ENCODE measurements around the gene COL21A1. TPM values are rescaled to one million over a fixed set of nuclear protein-coding genes. Genes with fewer than 3 reads are reported as not detected.

Gene COL21A1
- total RNA-seq, 4 donors from 2014 or later: 2.4 to 135 (median 18.4) TPM

DNA sequence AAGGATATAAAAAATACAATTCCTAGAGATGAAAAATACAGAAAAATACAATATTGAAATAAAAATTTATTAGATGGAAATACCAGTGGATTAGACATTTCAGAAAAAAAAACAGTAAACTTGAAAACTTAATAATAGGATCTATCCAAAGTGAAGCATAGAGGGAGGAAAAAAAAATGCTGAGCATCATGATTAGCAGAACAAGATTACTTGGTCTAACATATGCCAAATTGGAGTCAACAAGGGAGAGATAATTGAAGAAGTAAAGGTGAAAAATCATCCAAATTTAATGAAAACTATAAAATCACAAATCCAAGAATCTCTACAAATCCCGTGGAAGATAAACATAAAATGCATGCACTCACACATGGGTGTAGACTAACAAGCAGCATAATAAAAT is 205.8 kb downstream of the COL21A1 start:
- Histone ChIP-seq H3K9me3 (no peaks in the 10 kb centered on the region), H3K36me3 (no peaks in the 10 kb centered on the region), H3K4me1 (no peaks in the 10 kb centered on the region), H3K27ac (no peak overlapping the region), H3K27me3 (no peaks in the 10 kb centered on the region), H3K4me3 (no peak overlapping the region)
- intact Hi-C loops (cut with DNase I; ENCODE audit: low total_unique reads): no loop called here
- no peak for DNase-seq
- no peak for TF ChIP-seq CTCF (IDR thresholded peaks at IDR 0.05)
- no peak for TF ChIP-seq POLR2A (IDR thresholded peaks at IDR 0.05)

DNA sequence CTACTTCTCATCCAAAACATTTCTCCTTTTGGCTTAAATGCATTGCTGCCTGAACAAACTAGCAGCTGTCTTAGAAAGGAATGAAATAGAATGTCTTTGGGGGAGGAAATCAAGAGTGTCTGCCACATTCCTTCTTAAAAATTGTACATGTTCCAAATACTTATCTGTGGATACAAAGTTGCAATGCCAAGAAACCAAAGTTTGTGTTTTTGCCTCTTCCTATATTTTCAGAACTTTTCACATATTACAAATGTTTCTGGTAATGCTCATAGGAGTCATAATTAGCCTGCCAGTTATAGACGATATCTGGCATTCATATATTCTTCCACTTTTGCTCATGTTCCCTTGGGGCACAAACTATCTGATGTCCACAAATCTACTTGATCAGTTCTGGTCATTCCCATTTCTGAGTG is 206.5 kb downstream of the COL21A1 start:
- Histone ChIP-seq H3K9me3 (no peaks in the 10 kb centered on the region), H3K36me3 (no peaks in the 10 kb centered on the region), H3K27ac (no peak overlapping the region), H3K4me1 (no peaks in the 10 kb centered on the region), H3K4me3 (no peak overlapping the region), H3K27me3 (no peaks in the 10 kb centered on the region)
- TF ChIP-seq POLR2A (IDR thresholded peaks at IDR 0.05) (no peak), CTCF (IDR thresholded peaks at IDR 0.05) (no peak)
- intact Hi-C loops (cut with DNase I; ENCODE audit: low total_unique reads): no loop called here
- no peak for DNase-seq

GRCh38 chr6:56040223-56040622 is 207.2 kb downstream of the COL21A1 start:
- H3K27ac ChIP-seq: no peak overlapping the region
- no peaks in the 10 kb centered on the region for H3K27me3 ChIP-seq
- DNase-seq: no peak
- intact Hi-C loops (cut with DNase I; ENCODE audit: low total_unique reads): no loop called here
- H3K4me3 ChIP-seq: no peak overlapping the region
- no peaks in the 10 kb centered on the region for H3K9me3 ChIP-seq
- no peaks in the 10 kb centered on the region for H3K36me3 ChIP-seq
- no peak for TF ChIP-seq POLR2A (IDR thresholded peaks at IDR 0.05)
- TF ChIP-seq CTCF (IDR thresholded peaks at IDR 0.05): no peak
- H3K4me1 ChIP-seq: no peaks in the 10 kb centered on the region

DNA sequence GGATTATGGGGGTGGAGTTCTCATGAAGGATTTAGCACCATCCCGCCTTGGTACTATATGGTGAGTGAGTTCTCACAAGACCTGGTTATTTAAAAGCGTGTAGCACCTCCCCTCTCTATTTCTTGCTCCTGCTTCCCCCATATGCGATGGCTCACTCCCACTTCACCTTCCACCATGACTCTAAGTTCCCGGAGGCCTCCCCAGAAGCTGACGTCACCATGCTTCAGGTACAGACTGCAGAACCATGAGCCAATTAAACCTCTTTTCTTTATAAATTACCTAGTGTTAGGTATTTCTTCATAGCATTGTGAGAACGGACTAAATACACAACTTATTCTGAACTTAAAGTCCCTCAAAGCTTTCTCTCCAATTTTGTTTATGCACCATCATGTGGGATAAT is 208.6 kb downstream of the COL21A1 start:
- intact Hi-C loops (cut with DNase I; ENCODE audit: low total_unique reads): no loop called here
- Histone ChIP-seq H3K27ac (no peak overlapping the region), H3K4me1 (no peaks in the 10 kb centered on the region), H3K9me3 (no peaks in the 10 kb centered on the region), H3K27me3 (no peaks in the 10 kb centered on the region), H3K4me3 (no peak overlapping the region), H3K36me3 (no peaks in the 10 kb centered on the region)
- TF ChIP-seq POLR2A (IDR thresholded peaks at IDR 0.05) (no peak), CTCF (IDR thresholded peaks at IDR 0.05) (no peak)
- no peak for DNase-seq

DNA sequence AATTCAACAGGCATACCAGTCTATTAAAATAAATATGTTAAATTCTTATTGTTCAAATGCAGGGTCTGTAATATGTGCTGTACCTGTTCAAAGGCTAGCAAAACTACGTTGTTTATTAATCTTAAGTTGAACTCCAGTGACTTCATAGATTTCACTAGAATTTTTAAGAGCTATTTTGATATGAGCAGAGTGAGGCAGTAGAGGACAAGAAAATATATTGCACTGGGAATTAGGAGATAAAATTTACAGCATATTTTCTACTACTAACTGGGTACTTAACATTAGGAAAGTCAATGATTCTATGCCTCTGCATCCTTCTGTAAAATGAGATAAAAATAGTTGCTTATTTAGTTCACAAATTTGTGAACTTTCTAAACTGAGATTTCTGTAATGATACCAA is 209.8 kb downstream of the COL21A1 start:
- no peaks in the 10 kb centered on the region for H3K27me3 ChIP-seq
- no peak overlapping the region for H3K27ac ChIP-seq
- H3K4me3 ChIP-seq: no peak overlapping the region
- no peak for DNase-seq
- H3K4me1 ChIP-seq: no peaks in the 10 kb centered on the region
- intact Hi-C loops (cut with DNase I; ENCODE audit: low total_unique reads): no loop called here
- H3K36me3 ChIP-seq: no peaks in the 10 kb centered on the region
- no peak for TF ChIP-seq CTCF (IDR thresholded peaks at IDR 0.05)
- no peaks in the 10 kb centered on the region for H3K9me3 ChIP-seq

All from uterus (tissue), 4 donors.